DMS53 treated with DMSO at 0.1 percent for 48 hours (cell line): ENCODE measurements around the gene ACRBP.

ENCODE experiments used
- DNase-seq: peaks from one replicate; lab custom pipeline; 2025; ENCODE audit not compliant: unreplicated experiment; lab: John Stamatoyannopoulos, UW

Gene ACRBP

GRCh38 chr12:6647083-6647604 is at the start of gene ACRBP:
Gene ACRBP (minus strand): TSS chr12:6647432. CDS start chr12:6647366, 66 bp downstream.
- peak; percentile 39 for DNase-seq

- no peak for DNase-seq
Measured at GRCh38 chr12:6695313-6696045, 48.2 kb upstream of the ACRBP start.

GRCh38 chr12:6694701-6695100 is 47.5 kb upstream of the ACRBP start:
- no peak for DNase-seq

GRCh38 chr12:6693832-6694355 is 46.7 kb upstream of the ACRBP start:
- DNase-seq: no peak

GRCh38 chr12:6692888-6693287 is 45.7 kb upstream of the ACRBP start:
- no peak for DNase-seq

GRCh38 chr12:6691473-6691872 is 44.2 kb upstream of the ACRBP start:
- no peak for DNase-seq

GRCh38 chr12:6688999-6689882 is 42.0 kb upstream of the ACRBP start, which contains the start of gene ZNF384:
Gene ZNF384 (minus strand): TSS chr12:6689375. CDS start chr12:6679520, 9,855 bp downstream.
- peak; percentile 100 for DNase-seq

- no peak for DNase-seq
Measured at GRCh38 chr12:6688543-6688998, 41.3 kb upstream of the ACRBP start.

GRCh38 chr12:6685814-6686213 is 38.6 kb upstream of the ACRBP start:
- DNase-seq: no peak

- peak; percentile 44 for DNase-seq
Measured at GRCh38 chr12:6684609-6685008, 37.4 kb upstream of the ACRBP start.

- DNase-seq: no peak
Measured at GRCh38 chr12:6676962-6677361, 29.7 kb upstream of the ACRBP start.

GRCh38 chr12:6672143-6672542 is 24.9 kb upstream of the ACRBP start:
- DNase-seq: no peak

GRCh38 chr12:6667559-6668210 is 20.5 kb upstream of the ACRBP start:
- peak; percentile 35 for DNase-seq

GRCh38 chr12:6666211-6666610 is 19.0 kb upstream of the ACRBP start:
- DNase-seq: no peak

GRCh38 chr12:6664902-6665301 is 17.7 kb upstream of the ACRBP start:
- DNase-seq: no peak

- peak; percentile 100 for DNase-seq
Measured at GRCh38 chr12:6662906-6663742, 15.9 kb upstream of the ACRBP start, which contains the start of gene ING4. Gene ING4 (minus strand): TSS chr12:6663119. CDS start chr12:6663101, 18 bp downstream.

- no peak for DNase-seq
Measured at GRCh38 chr12:6662602-6662905, 15.3 kb upstream of the ACRBP start.

GRCh38 chr12:6653987-6654386 is 6.8 kb upstream of the ACRBP start:
- DNase-seq: no peak

- no peak for DNase-seq
Measured at GRCh38 chr12:6653342-6653741, 6.1 kb upstream of the ACRBP start.

- DNase-seq: no peak
Measured at GRCh38 chr12:6652391-6652790, 5.2 kb upstream of the ACRBP start.
